ENCODE data around the gene USP12. TPM values are rescaled to one million over a fixed set of nuclear protein-coding genes. Genes with fewer than 3 reads are reported as not detected.

The USP12 gene
- total and polyA plus RNA-seq, 12 donors = 4.6 to 20.3 (median 13.3) TPM

Other genes starting within 250 kb of the USP12 start
- 1,000 to 10,000 TPM in 1 of 9 donors, 100 to 1,000 TPM in 8; 514 to 1,800 (median 803) TPM for gene RPL21, start 79.7 kb upstream of the USP12 start, total RNA-seq
- 1,000 to 10,000 TPM in 1 of 3 donors, 100 to 1,000 TPM in 2; 400 to 1,726 (median 621) TPM for gene RPL21, start 79.7 kb upstream of the USP12 start, polyA plus RNA-seq
- gene RASL11A, start 99.0 kb upstream of the USP12 start, total RNA-seq = 10 to 100 TPM in 4 of 9 donors, 1 to 10 TPM in 5; 3.4 to 28.4 (median 6.8) TPM
- gene RASL11A, start 99.0 kb upstream of the USP12 start, polyA plus RNA-seq = 10 to 100 TPM in 1 of 3 donors, 1 to 10 TPM in 2; 8.9 to 10.3 (median 9.6) TPM